HCT116 (cell line): ENCODE measurements around the gene MANEAL. TPM values are rescaled to one million over a fixed set of nuclear protein-coding genes. Genes with fewer than 3 reads are reported as not detected.

Source experiments
- ATAC-seq: fragments of 200-7000 bp; cut with Tn5 transposase; 2 replicates; pipeline ENCODE4 v1.9.1; 2020; ENCODE audit warnings: mild to moderate bottlenecking, moderate library complexity
- BruUV-seq: library from RNA; stranded (reverse); fragments of 400-500 nt; replicated peaks from 2 replicates; lab custom pipeline; 2021; lab: Mats Ljungman, UMichigan
- CTCF ChIA-PET: fragments of 300-600 bp; sonication (Branson Sonifier 250); formaldehyde crosslinking; loops from one replicate; lab custom pipeline; 2021; ENCODE audit warnings: antibody characterized with exemption; lab: Charles Lee
- POLR2A ChIA-PET: fragments of 300-600, 350-600 bp; sonication (Branson Sonifier 250); formaldehyde crosslinking; loops from one replicate; lab custom pipeline; 2021; ENCODE audit warnings: antibody characterized with exemption; lab: Charles Lee
- RAD21 ChIA-PET, 2 experiments: fragments of 300-600 bp; sonication (Branson Sonifier 250); formaldehyde crosslinking; loops; one replicate each; lab custom pipeline; 2023; ENCODE audit warnings: low total read pairs in 2 of 2; ENCODE audit not compliant: uncharacterized antibody in 2 of 2, unreplicated experiment in 2 of 2, low non-redundant PET in 1 of 2; lab: Charles Lee
- DNase-seq: peaks from one replicate; pipeline ENCODE4 v3.0.0-alpha.2; 2010; ENCODE audit warnings: low read depth, low spot score
- H2AFZ ChIP-seq: fragments of 200-600 bp; shearing (Covaris generic), sonication (generic); 2 replicates; pipeline ENCODE4 v1.6.1; 2017; ENCODE audit warnings: low read depth, mixed run types, mixed read lengths, antibody characterized with exemption, low read length; ENCODE audit not compliant: poor library complexity, severe bottlenecking
- H3K27ac ChIP-seq: 2 replicates; pipeline ENCODE4 v1.5.1; 2012; ENCODE audit warnings: low read depth, low read length
- H3K27me3 ChIP-seq: fragments of 200-600 bp; sonication (generic); 2 replicates; pipeline ENCODE4 v1.6.1; 2016; ENCODE audit warnings: mixed run types, low read length, mixed read lengths; ENCODE audit not compliant: insufficient read depth
- H3K36me3 ChIP-seq, 2 experiments: fragments of 200-500 bp in 1 of 2; fragments of 200-600 bp in 1 of 2; sonication (Bioruptor generic) in 1 of 2; sonication (generic) in 1 of 2; 2 replicates each; pipeline versions ENCODE4 v1.5.1 to v1.6.1; 2014 to 2016; ENCODE audit warnings: low read length in 2 of 2, inconsistent platforms in 1 of 2, mixed read lengths in 1 of 2, mixed run types in 1 of 2; ENCODE audit not compliant: insufficient read depth in 2 of 2, control insufficient read depth in 1 of 2
- H3K4me1 ChIP-seq, 2 experiments: fragments of 200-600 bp in 1 of 2; sonication (generic) in 1 of 2; 2 replicates each; pipeline versions ENCODE4 v1.5.1 to v1.6.1; 2012 to 2017; ENCODE audit warnings: low read length in 2 of 2, inconsistent platforms in 1 of 2, mild to moderate bottlenecking in 1 of 2, mixed read lengths in 1 of 2, mixed run types in 1 of 2, moderate library complexity in 1 of 2; ENCODE audit not compliant: insufficient read depth in 2 of 2, control insufficient read depth in 1 of 2
- H3K4me2 ChIP-seq: fragments of 200-600 bp; sonication (generic); 2 replicates; pipeline ENCODE4 v1.6.1; 2017; ENCODE audit warnings: mixed run types, low read length, mixed read lengths
- H3K4me3 ChIP-seq, 2 experiments: fragments of 200-600 bp in 1 of 2; sonication (generic) in 1 of 2; replicated peaks in 1 of 2; 2 replicates each; pipeline ENCODE4 v1.5.1; 2011 to 2016; ENCODE audit warnings: low read length in 2 of 2, control low read depth in 1 of 2, low read depth in 1 of 2, mild to moderate bottlenecking in 1 of 2, mixed read lengths in 1 of 2, mixed run types in 1 of 2
- H3K79me2 ChIP-seq: fragments of 200-600 bp; sonication (generic); 2 replicates; pipeline ENCODE4 v1.6.1; 2017; ENCODE audit warnings: mild to moderate bottlenecking, mixed run types, low read length, moderate library complexity, mixed read lengths; ENCODE audit not compliant: insufficient read depth
- H3K9ac ChIP-seq: fragments of 200-600 bp; sonication (generic); 2 replicates; pipeline ENCODE4 v1.6.1; 2016; ENCODE audit warnings: low read length, mixed read lengths
- H3K9me2 ChIP-seq: fragments of 200-600 bp; sonication (generic), shearing (Covaris generic); 2 replicates; pipeline ENCODE4 v1.6.1; 2017; ENCODE audit warnings: mixed run types, mild to moderate bottlenecking, moderate library complexity; ENCODE audit not compliant: insufficient read depth
- H3K9me3 ChIP-seq, 2 experiments: fragments of 200-500 bp in 1 of 2; fragments of 200-600 bp in 1 of 2; sonication (Bioruptor generic) in 1 of 2; sonication (generic) in 1 of 2; 2 replicates each; pipeline ENCODE4 v1.6.1; 2014 to 2017; ENCODE audit warnings: low read length in 2 of 2, mixed read lengths in 2 of 2, inconsistent platforms in 1 of 2, low read depth in 1 of 2, mild to moderate bottlenecking in 1 of 2, mixed run types in 1 of 2, moderate library complexity in 1 of 2; ENCODE audit not compliant: control insufficient read depth in 1 of 2, insufficient read depth in 1 of 2
- H4K20me1 ChIP-seq: fragments of 200-600 bp; sonication (generic), shearing (Covaris generic); 2 replicates; pipeline ENCODE4 v1.6.1; 2017; ENCODE audit warnings: mixed run types, mild to moderate bottlenecking, moderate library complexity; ENCODE audit not compliant: insufficient read depth
- CBX3 ChIP-seq: IDR thresholded peaks from 2 replicates; pipeline ENCODE4 v1.6.1; 2012; ENCODE audit warnings: low read depth
- POLR2AphosphoS5 ChIP-seq: IDR thresholded peaks from 2 replicates; pipeline ENCODE4 v1.6.1; 2011; ENCODE audit warnings: mild to moderate bottlenecking, low read depth, low read length, moderate library complexity
- REST ChIP-seq: IDR thresholded peaks from 2 replicates; pipeline ENCODE4 v1.6.1; 2012; ENCODE audit warnings: low read depth
- TCF7L2 ChIP-seq: IDR thresholded peaks from 2 replicates; pipeline ENCODE4 v1.7.0; 2011; ENCODE audit warnings: borderline replicate concordance, inconsistent platforms; ENCODE audit not compliant: insufficient read depth, insufficient read length; ENCODE audit errors: extremely low read depth
- YY1 ChIP-seq: IDR thresholded peaks from 2 replicates; pipeline ENCODE4 v1.6.1; 2011; ENCODE audit warnings: low read length, low read depth, moderate library complexity, mild to moderate bottlenecking; ENCODE audit not compliant: insufficient replicate concordance; ENCODE audit errors: extremely low read depth
- intact Hi-C: fragments of 100-400 bp; cut with micrococcal nuclease; formaldehyde crosslinking; loops from 2 replicates; pipeline ENCODE4 v1.10.0; 2022
- total RNA-seq: library from RNA; stranded (reverse); gene quantifications from one replicate; pipeline ENCODE4 v1.2.1, GENCODE V29; 2021; ENCODE audit not compliant: unreplicated experiment

Gene MANEAL
- total RNA-seq, 1 experiment from 2014 or later, result 17.3 TPM

DNA sequence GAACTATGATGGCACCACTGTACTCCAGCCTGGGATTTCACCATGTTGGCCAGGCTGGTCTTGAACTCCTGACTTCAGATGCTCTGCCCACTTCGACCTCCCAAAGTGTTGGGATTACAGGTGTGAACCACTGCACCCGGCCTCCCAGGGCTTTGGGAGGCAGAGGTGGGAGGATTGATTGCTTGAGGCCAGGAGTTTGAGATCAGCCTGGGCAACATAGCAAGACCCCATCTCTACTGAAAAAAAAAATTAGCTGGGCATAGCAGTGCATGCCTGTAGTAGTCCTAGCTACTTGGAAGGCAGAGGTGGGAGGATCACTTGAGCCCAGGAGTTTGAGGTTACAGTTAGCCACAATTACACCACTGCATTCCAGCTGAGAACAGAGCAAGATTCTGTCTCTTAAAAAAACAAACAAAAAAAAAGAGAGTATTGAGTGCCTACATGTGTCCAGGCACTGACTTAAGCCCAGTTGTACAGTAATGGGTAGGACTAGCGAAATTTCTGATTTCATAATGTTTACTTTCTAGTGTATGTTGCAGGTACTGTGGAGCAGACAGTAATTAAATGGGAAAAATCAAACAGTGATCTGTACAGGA is 4.2 kb downstream of the MANEAL start:
- POLR2A ChIA-PET, result interaction anchor here (1.6 kb wide), 1 partner anchor 10 kb away, joined by 7 read pairs; the partner anchor contains the start of genes C1orf122 and YRDC
- Histone ChIP-seq H2AFZ (no peak overlapping the region), H3K4me2 (no peak overlapping the region), H3K4me1 (peaks cover 10 to 17% of the 10 kb centered on the region in 2 experiments; a peak in 3 of 4 replicates), H3K4me3 (no peak overlapping the region), H3K9me2 (no peaks in the 10 kb centered on the region), H3K27ac (no peak overlapping the region), H3K36me3 (peaks cover 6 to 20% of the 10 kb centered on the region in 2 experiments; a peak in 3 of 4 replicates), H3K9ac (no peak overlapping the region), H3K27me3 (no peaks in the 10 kb centered on the region), H3K9me3 (no peaks in the 10 kb centered on the region), H4K20me1 (no peaks in the 10 kb centered on the region), H3K79me2 (peaks cover 15% of the 10 kb centered on the region)
- no peak for ATAC-seq
- RAD21 ChIA-PET, result no interaction called here
- BruUV-seq, result no TSS peak
- CTCF ChIA-PET, result no interaction called here
- intact Hi-C loops, result no loop called here
- DNase-seq, result no peak
- TF ChIP-seq CBX3, result no peak
- no peak for TF ChIP-seq REST

GRCh38 chr1:37802439-37802838 is 8.8 kb downstream of the MANEAL start:
- no peak overlapping the region for H3K4me2 ChIP-seq
- no peak overlapping the region for H3K4me3 ChIP-seq
- TF ChIP-seq POLR2AphosphoS5 (peak; percentile 14; the same call in 1 of the 2 replicates), YY1 (no peak), TCF7L2 (no peak)
- no peak overlapping the region for H3K27ac ChIP-seq
- H3K9me3 ChIP-seq, result no peaks in the 10 kb centered on the region
- H3K9ac ChIP-seq, result no peak overlapping the region
- peaks cover 7 to 9% of the 10 kb centered on the region in 2 experiments for H3K4me1 ChIP-seq
- no peak overlapping the region for H2AFZ ChIP-seq
- no peak for ATAC-seq
- no peaks in the 10 kb centered on the region for H3K27me3 ChIP-seq
- CTCF ChIA-PET, result no interaction called here
- peaks cover 23% of the 10 kb centered on the region; the same call in 1 of the 2 replicates for H4K20me1 ChIP-seq
- RAD21 ChIA-PET, result no interaction called here
- H3K36me3 ChIP-seq, result peaks cover 41 to 56% of the 10 kb centered on the region in 2 experiments
- BruUV-seq, result no TSS peak
- intact Hi-C loops, result no loop called here
- POLR2A ChIA-PET, result interaction anchor here (0.5 kb wide), 1 partner anchor 148 kb away, joined by 4 read pairs; no protein-coding TSS in a partner anchor
- no peak for DNase-seq
- H3K79me2 ChIP-seq, result peaks cover 40% of the 10 kb centered on the region
- H3K9me2 ChIP-seq, result no peaks in the 10 kb centered on the region
